MCF 10A (cell line): Measurements from ENCODE around the gene PPP1R12B. TPM values are rescaled to one million over a fixed set of nuclear protein-coding genes. Genes with fewer than 3 reads are reported as not detected.
"Not testable (repeated sequence)": the region's sequence is repeated elsewhere in the genome, so short reads cannot be mapped to it uniquely, and the experiment has no call there.

Source experiments
- BruUV-seq: library from RNA; stranded (reverse); fragments of 400-500 nt; replicated peaks from 2 replicates; lab custom pipeline; 2021; lab: Mats Ljungman, UMichigan
- CTCF ChIA-PET: fragments of 300-600 bp; sonication (Branson Sonifier 250); formaldehyde crosslinking; extraction: SDS; loops from one replicate; lab custom pipeline; 2021; ENCODE audit warnings: antibody characterized with exemption, inconsistent platforms; lab: Yijun Ruan, JAX
- POLR2A ChIA-PET: fragments of 300-600, 350-650 bp; sonication (Branson Sonifier 250); formaldehyde crosslinking; extraction: SDS; loops from one replicate; lab custom pipeline; 2020; ENCODE audit warnings: antibody characterized with exemption, inconsistent platforms; lab: Yijun Ruan, JAX
- DNase-seq: peaks from one replicate; pipeline ENCODE4 v3.0.0-alpha.2; 2018; ENCODE audit not compliant: unreplicated experiment
- H3K27ac Mint-ChIP-seq: one replicate; pipeline ENCODE4 v1.8.0; 2022; ENCODE audit warnings: mild to moderate bottlenecking, low read depth, mixed read lengths; ENCODE audit not compliant: unreplicated experiment
- H3K27me3 Mint-ChIP-seq: one replicate; pipeline ENCODE4 v1.8.0; 2022; ENCODE audit warnings: mixed read lengths; ENCODE audit not compliant: insufficient read depth, unreplicated experiment
- H3K36me3 Mint-ChIP-seq: one replicate; pipeline ENCODE4 v1.8.0; 2022; ENCODE audit warnings: mild to moderate bottlenecking, moderate library complexity, mixed read lengths; ENCODE audit not compliant: insufficient read depth, unreplicated experiment
- H3K4me1 Mint-ChIP-seq: one replicate; pipeline ENCODE4 v1.8.0; 2022; ENCODE audit warnings: mixed read lengths; ENCODE audit not compliant: insufficient read depth, unreplicated experiment
- H3K4me3 Mint-ChIP-seq: one replicate; pipeline ENCODE4 v1.8.0; 2022; ENCODE audit warnings: mild to moderate bottlenecking, moderate library complexity, mixed read lengths; ENCODE audit not compliant: unreplicated experiment
- H3K9me3 Mint-ChIP-seq: one replicate; pipeline ENCODE4 v1.8.0; 2022; ENCODE audit warnings: mixed read lengths; ENCODE audit not compliant: unreplicated experiment
- intact Hi-C: fragments of 100-400 bp; cut with micrococcal nuclease; formaldehyde crosslinking; loops from 2 replicates; pipeline ENCODE4 v1.14.1; 2022
- total RNA-seq: library from RNA; stranded (reverse); gene quantifications from 2 replicates; pipeline ENCODE4 v1.2.3, GENCODE V29; 2022
- TF ChIP-seq, protein P1 (sequence below): fragments of 200-600 bp; IDR thresholded peaks from one replicate; pipeline ENCODE4 v1.8.0; 2022; ENCODE audit warnings: antibody characterized with exemption, mild to moderate bottlenecking; ENCODE audit not compliant: unreplicated experiment

The PPP1R12B gene
- total RNA-seq, 1 experiment from 2014 or later = 33.8 TPM

DNA sequence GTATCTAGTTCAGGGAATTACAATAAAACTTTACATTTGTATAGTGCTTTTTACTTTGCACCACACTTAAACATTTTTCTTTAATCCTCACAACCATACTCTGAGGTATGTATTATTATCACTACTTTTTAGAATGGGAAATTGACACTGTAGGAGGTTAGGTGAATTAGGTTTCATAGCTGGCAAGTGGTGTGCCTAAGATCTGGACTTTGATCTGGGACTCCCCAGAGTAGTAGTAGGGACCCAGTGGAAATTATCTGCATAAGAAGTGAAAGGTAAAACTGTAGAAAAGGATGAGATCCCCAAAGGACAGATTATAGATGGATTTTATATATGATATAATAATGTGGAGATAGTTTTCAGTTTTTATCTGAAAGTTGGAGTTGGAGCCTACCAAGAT, 85.6 kb downstream of the PPP1R12B start:
- ChIA-PET CTCF (interaction anchor here (1.3 kb wide), 1 partner anchor 9 kb away, joined by 5 read pairs; no protein-coding TSS in a partner anchor), POLR2A (interaction anchor here (0.7 to 1.1 kb wide), 2 partner anchors 10 to 230 kb away, joined by 3 read pairs; no protein-coding TSS in a partner anchor)
- Mint-ChIP-seq H3K4me3 (no peak overlapping the region), H3K36me3 (peaks cover 49% of the 10 kb centered on the region), H3K27me3 (no peaks in the 10 kb centered on the region), H3K27ac (no peak overlapping the region), H3K4me1 (peaks cover 9% of the 10 kb centered on the region), H3K9me3 (no peaks in the 10 kb centered on the region)
- TF ChIP-seq, protein P1, sequence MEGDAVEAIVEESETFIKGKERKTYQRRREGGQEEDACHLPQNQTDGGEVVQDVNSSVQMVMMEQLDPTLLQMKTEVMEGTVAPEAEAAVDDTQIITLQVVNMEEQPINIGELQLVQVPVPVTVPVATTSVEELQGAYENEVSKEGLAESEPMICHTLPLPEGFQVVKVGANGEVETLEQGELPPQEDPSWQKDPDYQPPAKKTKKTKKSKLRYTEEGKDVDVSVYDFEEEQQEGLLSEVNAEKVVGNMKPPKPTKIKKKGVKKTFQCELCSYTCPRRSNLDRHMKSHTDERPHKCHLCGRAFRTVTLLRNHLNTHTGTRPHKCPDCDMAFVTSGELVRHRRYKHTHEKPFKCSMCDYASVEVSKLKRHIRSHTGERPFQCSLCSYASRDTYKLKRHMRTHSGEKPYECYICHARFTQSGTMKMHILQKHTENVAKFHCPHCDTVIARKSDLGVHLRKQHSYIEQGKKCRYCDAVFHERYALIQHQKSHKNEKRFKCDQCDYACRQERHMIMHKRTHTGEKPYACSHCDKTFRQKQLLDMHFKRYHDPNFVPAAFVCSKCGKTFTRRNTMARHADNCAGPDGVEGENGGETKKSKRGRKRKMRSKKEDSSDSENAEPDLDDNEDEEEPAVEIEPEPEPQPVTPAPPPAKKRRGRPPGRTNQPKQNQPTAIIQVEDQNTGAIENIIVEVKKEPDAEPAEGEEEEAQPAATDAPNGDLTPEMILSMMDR = no peak
- no peak for DNase-seq
- intact Hi-C loops = no loop called here
- no TSS peak for BruUV-seq

DNA sequence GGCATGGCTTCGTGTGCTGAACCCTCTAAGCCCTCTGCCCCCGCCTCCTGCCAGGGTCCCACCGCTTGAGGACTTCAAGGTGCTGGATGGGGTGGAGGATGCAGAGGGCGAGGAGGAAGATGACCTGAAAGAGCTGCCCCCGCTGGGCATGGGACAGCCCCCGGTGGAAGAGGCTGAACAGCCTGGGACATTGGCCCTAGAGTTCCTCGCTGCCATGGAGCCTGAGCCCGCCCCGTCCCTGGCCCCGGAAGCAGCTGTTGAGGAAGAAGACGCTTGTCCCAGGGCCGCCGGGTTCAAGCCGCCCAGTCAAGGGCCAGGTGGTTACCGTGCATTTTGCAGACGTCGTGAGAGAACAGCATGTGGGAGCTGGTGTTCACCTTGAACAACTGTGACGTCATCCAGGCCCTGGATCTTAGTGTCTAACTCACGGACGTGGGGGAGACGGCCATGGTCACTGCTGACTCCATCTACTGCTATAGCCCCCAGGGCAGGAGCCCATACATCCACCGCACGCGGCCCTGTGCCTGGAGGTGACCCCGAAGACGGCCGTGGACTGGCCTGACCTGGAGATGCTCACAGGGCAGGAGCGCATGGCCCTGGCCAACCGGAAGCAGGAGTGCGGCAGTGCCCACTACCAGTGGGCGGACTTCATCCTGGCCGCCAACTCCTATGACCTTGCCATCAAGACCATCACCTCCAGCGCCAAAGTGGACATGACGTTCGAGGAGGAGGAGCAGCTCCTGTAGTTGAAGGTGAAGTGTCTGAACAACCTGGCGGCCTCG, 90.1 kb downstream of the PPP1R12B start:
- H3K4me3 Mint-ChIP-seq = no peak overlapping the region
- BruUV-seq = no TSS peak
- H3K27ac Mint-ChIP-seq = no peak overlapping the region
- POLR2A ChIA-PET = interaction anchor here (0.9 kb wide), 1 partner anchor 13 kb away, joined by 3 read pairs; no protein-coding TSS in a partner anchor
- no peaks in the 10 kb centered on the region for H3K27me3 Mint-ChIP-seq
- H3K4me1 Mint-ChIP-seq = no peaks in the 10 kb centered on the region
- TF ChIP-seq, protein P1 = no peak
- DNase-seq = no peak
- CTCF ChIA-PET = interaction anchor here (0.6 to 1.0 kb wide), 2 partner anchors 95 to 828 kb away, joined by 3 read pairs; no protein-coding TSS in a partner anchor
- intact Hi-C loops = no loop called here
- no peaks in the 10 kb centered on the region for H3K9me3 Mint-ChIP-seq
- H3K36me3 Mint-ChIP-seq = peaks cover 48% of the 10 kb centered on the region

DNA sequence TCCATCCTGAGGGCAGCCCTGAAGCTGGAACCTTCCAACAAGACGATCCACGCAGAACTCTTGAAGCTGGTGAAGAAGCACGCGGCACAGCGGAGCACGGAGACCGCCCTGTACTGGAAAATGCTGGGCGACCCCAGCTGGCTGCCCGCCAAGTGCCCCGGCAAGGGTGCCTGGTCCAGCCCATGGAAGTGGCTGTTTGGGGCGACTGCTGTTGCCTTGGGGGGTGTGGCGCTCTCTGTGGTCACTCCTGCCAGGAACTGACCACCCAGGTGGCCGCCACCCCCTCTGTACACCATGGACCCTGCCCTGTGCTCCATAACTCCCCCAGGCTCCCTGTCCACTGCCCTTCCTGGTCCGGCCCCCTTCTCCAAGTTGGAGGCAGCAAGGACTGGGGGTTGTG, 90.8 kb downstream of the PPP1R12B start:
- intact Hi-C loops = no loop called here
- POLR2A ChIA-PET = no interaction called here
- CTCF ChIA-PET = interaction anchor here (1.0 kb wide), 1 partner anchor 96 kb away, joined by 3 read pairs; no protein-coding TSS in a partner anchor
- Mint-ChIP-seq H3K9me3 (no peaks in the 10 kb centered on the region), H3K27ac (no peak overlapping the region), H3K27me3 (no peaks in the 10 kb centered on the region), H3K4me3 (no peak overlapping the region), H3K36me3 (peaks cover 42% of the 10 kb centered on the region), H3K4me1 (no peaks in the 10 kb centered on the region)
- BruUV-seq = no TSS peak
- DNase-seq = no peak
- TF ChIP-seq, protein P1 = no peak

DNA sequence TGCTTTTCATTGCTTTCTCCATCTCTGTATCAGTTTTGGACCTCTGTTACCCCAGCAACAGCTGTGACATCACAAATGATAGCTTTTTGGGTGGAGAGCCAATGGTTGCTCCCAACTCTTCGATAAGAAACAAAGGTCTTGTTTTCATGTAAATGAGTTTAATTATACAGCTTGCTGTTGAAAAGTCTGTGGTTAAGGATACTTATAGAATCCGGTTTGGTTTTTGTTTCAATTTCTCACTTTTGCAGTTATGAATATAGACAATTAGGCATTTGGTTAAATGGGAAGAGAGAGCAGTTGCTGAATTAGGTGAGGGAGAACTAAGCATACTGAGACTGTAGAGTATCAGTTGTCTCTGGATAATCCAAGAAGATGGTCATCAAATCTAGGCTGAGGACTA, 99.6 kb downstream of the PPP1R12B start:
- POLR2A ChIA-PET, BruUV-seq, H3K27ac Mint-ChIP-seq, H3K27me3 Mint-ChIP-seq, DNase-seq, H3K4me3 Mint-ChIP-seq, H3K4me1 Mint-ChIP-seq, H3K9me3 Mint-ChIP-seq: not testable (repeated sequence)
- intact Hi-C loops = loop anchor here (10.0 kb wide), 1 partner anchor 263 kb away; no protein-coding TSS in a partner anchor
- CTCF ChIA-PET = interaction anchor here (0.8 kb wide), 2 partner anchors 16 to 105 kb away, joined by 3 read pairs; no protein-coding TSS in a partner anchor
- peaks cover 23% of the 10 kb centered on the region for H3K36me3 Mint-ChIP-seq

DNA sequence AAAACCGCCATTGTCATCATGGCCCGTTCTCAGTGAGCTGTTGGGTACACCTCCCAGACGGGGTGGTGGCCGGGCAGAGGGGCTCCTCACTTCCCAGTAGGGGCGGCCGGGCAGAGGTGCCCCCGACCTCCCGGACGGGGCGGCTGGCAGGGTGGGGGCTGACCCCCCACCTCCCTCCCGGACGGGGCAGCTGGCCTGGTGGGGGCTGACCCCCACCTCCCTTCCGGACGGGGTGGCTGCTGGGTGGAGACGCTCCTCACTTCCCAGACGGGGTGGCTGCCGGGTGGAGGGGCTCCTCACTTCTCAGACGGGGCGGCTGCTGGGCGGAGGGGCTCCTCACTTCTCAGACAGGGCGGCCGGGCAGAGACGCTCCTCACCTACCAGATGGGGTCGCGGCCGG, 103.1 kb downstream of the PPP1R12B start:
- BruUV-seq, POLR2A ChIA-PET, CTCF ChIA-PET, H3K27me3 Mint-ChIP-seq, H3K4me3 Mint-ChIP-seq, H3K27ac Mint-ChIP-seq, intact Hi-C loops, DNase-seq, H3K9me3 Mint-ChIP-seq: not testable (repeated sequence)
- peaks cover 13% of the 10 kb centered on the region for H3K4me1 Mint-ChIP-seq
- peaks cover 47% of the 10 kb centered on the region for H3K36me3 Mint-ChIP-seq
